ENCODE data around the gene IRF7.

DNA sequence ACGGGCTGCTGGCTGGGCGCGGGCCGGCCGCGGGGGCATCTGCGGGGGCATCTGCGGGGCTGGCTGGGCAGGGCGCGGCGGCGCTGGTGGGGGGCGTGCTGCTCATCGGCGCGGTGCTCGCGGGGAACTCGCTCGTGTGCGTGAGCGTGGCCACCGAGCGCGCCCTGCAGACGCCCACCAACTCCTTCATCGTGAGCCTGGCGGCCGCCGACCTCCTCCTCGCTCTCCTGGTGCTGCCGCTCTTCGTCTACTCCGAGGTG is 21.5 kb upstream of the IRF7 start:
- TF ChIP-seq POLR2AphosphoS5 (IDR thresholded peaks at IDR 0.05; ENCODE audit: insufficient read depth, low read depth, low read length) = no peak
- no peak for TF ChIP-seq JUN (IDR thresholded peaks at IDR 0.05; ENCODE audit: borderline replicate concordance, insufficient read depth, insufficient read length, low read depth)
- TF ChIP-seq, protein P1, sequence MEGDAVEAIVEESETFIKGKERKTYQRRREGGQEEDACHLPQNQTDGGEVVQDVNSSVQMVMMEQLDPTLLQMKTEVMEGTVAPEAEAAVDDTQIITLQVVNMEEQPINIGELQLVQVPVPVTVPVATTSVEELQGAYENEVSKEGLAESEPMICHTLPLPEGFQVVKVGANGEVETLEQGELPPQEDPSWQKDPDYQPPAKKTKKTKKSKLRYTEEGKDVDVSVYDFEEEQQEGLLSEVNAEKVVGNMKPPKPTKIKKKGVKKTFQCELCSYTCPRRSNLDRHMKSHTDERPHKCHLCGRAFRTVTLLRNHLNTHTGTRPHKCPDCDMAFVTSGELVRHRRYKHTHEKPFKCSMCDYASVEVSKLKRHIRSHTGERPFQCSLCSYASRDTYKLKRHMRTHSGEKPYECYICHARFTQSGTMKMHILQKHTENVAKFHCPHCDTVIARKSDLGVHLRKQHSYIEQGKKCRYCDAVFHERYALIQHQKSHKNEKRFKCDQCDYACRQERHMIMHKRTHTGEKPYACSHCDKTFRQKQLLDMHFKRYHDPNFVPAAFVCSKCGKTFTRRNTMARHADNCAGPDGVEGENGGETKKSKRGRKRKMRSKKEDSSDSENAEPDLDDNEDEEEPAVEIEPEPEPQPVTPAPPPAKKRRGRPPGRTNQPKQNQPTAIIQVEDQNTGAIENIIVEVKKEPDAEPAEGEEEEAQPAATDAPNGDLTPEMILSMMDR (IDR thresholded peaks at IDR 0.05; ENCODE audit: extremely low read depth in 1 of 2, insufficient read depth in 1 of 2, low read depth in 1 of 2, low read length in 2 of 2) = no peak
